ENCODE data around the gene ERMP1.
"Not testable (repeated sequence)": the region's sequence is repeated elsewhere in the genome, so short reads cannot be mapped to it uniquely, and the experiment has no call there.

ERMP1 gene

GRCh38 chr9:5832538-5833529, at the start of gene ERMP1:
Gene ERMP1 (minus strand): TSS chr9:5833117. CDS start chr9:5833027, 90 bp downstream.
- peak; percentile 92 for DNase-seq (ENCODE audit: low spot score)

- DNase-seq (ENCODE audit: low spot score), result not testable (repeated sequence)
Measured at GRCh38 chr9:5882244-5883012, 49.5 kb upstream of the ERMP1 start.

GRCh38 chr9:5879419-5880181, 46.7 kb upstream of the ERMP1 start:
- peak; percentile 64 for DNase-seq (ENCODE audit: low spot score)

GRCh38 chr9:5876711-5877110, 43.8 kb upstream of the ERMP1 start:
- DNase-seq (ENCODE audit: low spot score), result no peak

- DNase-seq (ENCODE audit: low spot score), result no peak
Measured at GRCh38 chr9:5876026-5876425, 43.1 kb upstream of the ERMP1 start.

GRCh38 chr9:5874048-5874447, 41.1 kb upstream of the ERMP1 start:
- DNase-seq (ENCODE audit: low spot score), result no peak

GRCh38 chr9:5873439-5873838, 40.5 kb upstream of the ERMP1 start:
- DNase-seq (ENCODE audit: low spot score), result no peak

- no peak for DNase-seq (ENCODE audit: low spot score)
Measured at GRCh38 chr9:5872511-5872910, 39.6 kb upstream of the ERMP1 start.

GRCh38 chr9:5871785-5872184, 38.9 kb upstream of the ERMP1 start:
- DNase-seq (ENCODE audit: low spot score), result no peak

GRCh38 chr9:5870691-5871090, 37.8 kb upstream of the ERMP1 start:
- no peak for DNase-seq (ENCODE audit: low spot score)

GRCh38 chr9:5870020-5870339, 37.1 kb upstream of the ERMP1 start:
- no peak for DNase-seq (ENCODE audit: low spot score)

GRCh38 chr9:5869315-5870019, 36.5 kb upstream of the ERMP1 start:
- DNase-seq (ENCODE audit: low spot score), result no peak

- no peak for DNase-seq (ENCODE audit: low spot score)
Measured at GRCh38 chr9:5868235-5868634, 35.3 kb upstream of the ERMP1 start.

- DNase-seq (ENCODE audit: low spot score), result no peak
Measured at GRCh38 chr9:5866685-5867084, 33.8 kb upstream of the ERMP1 start.

- no peak for DNase-seq (ENCODE audit: low spot score)
Measured at GRCh38 chr9:5866272-5866671, 33.4 kb upstream of the ERMP1 start.

- no peak for DNase-seq (ENCODE audit: low spot score)
Measured at GRCh38 chr9:5864446-5864845, 31.5 kb upstream of the ERMP1 start.

GRCh38 chr9:5863092-5863746, 30.3 kb upstream of the ERMP1 start:
- DNase-seq (ENCODE audit: low spot score), result no peak

- DNase-seq (ENCODE audit: low spot score), result no peak
Measured at GRCh38 chr9:5858833-5859232, 25.9 kb upstream of the ERMP1 start.

GRCh38 chr9:5857928-5858327, 25.0 kb upstream of the ERMP1 start:
- no peak for DNase-seq (ENCODE audit: low spot score)

GRCh38 chr9:5854063-5854790, 21.3 kb upstream of the ERMP1 start:
- no peak for DNase-seq (ENCODE audit: low spot score)

- DNase-seq (ENCODE audit: low spot score), result no peak
Measured at GRCh38 chr9:5853617-5854016, 20.7 kb upstream of the ERMP1 start.
